Right forelimb (tissue), 1 donor: ENCODE data around the gene RPL27.
"Not testable (repeated sequence)": the region's sequence is repeated elsewhere in the genome, so short reads cannot be mapped to it uniquely, and the experiment has no call there.

Experiments
- DNase-seq: peaks from one replicate; pipeline ENCODE4 v3.0.0-alpha.2; 2018

RPL27 gene

GRCh38 chr17:42997390-42997983, 732 bp upstream of the RPL27 start:
- no peak for DNase-seq

DNA sequence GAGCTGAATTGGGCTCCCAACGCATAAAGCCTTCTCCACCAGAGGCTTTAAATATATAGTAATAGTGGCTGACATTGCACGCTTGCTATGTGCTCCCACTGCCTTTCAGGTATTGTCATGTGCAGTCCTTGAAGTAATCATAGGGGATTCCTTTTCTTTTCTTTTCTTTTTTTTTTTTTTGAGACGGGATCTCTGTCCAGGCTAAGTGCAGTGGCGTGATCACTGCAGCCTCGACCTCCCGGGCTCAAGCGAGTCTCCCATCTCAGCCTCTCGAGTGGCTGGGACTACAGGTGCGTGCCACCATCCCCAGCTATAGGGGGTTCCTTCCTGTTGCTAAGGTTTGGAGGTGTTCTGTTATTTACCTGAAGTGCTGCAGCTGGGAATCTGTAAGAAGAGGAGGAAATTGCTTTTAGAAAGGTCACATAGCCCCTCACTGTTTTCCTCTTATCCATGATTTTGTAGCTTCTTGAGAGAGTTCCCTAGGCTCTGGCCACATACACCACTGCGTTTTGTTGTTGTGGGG, 845 bp downstream of the RPL27 start:
- no peak for DNase-seq

GRCh38 chr17:43000894-43001293, 2.7 kb downstream of the RPL27 start:
- not testable (repeated sequence) for DNase-seq

- DNase-seq, result no peak
These were observed 5.4 kb downstream of the RPL27 start for GRCh38 chr17:43003542-43004172.

DNA sequence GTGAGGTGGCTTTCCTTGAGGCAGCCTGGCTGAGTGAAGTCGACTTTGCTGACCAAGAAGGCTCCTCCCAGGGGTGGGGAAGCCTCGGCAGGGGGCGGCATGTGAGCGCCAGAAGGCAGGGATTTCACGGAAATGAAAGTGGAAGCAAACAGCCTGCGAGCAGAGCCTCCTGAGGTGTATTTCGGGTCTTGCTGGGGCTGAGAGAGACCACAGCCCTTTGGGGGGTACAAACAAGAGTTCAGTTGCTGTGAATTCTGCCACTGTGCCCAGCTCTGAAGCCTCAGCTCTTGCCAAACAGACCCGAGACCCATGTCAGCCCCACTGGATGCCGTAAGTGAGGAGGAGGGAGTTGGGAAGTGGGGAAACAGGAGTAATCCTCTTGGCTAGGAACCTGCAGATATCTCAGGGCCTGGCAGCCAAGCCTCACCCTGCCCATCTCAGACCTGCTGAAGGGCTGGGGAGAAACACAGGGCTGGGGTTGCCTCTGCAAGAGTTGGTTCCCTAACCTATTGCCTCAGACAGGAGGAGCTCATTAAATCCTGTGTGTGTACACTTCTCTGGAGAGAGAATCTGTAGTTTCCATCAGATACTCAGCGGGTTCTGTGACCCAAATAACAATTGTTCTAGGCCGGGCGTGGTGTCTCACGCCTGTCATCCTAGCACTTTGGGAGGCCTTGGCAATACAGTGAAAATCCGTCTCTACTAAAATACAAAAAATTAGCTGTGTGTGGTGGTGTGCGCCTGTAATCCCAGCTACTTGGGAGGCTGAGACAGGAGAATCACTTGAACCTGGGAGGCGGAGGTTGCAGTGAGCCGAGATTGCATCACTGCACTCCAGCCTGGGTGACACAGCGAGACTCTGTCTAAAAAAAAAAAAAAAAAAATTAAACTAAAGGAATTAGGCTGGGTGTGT, 8.7 kb downstream of the RPL27 start, which contains the start of gene IFI35:
Gene IFI35, plus strand, starts transcription at position 146 of the 913 bp plus-strand sequence. Its CDS starts 164 bp downstream, at position 310.
- DNase-seq, result peak; percentile 86

GRCh38 chr17:43010667-43011308, 12.6 kb downstream of the RPL27 start:
- DNase-seq, result no peak

DNA sequence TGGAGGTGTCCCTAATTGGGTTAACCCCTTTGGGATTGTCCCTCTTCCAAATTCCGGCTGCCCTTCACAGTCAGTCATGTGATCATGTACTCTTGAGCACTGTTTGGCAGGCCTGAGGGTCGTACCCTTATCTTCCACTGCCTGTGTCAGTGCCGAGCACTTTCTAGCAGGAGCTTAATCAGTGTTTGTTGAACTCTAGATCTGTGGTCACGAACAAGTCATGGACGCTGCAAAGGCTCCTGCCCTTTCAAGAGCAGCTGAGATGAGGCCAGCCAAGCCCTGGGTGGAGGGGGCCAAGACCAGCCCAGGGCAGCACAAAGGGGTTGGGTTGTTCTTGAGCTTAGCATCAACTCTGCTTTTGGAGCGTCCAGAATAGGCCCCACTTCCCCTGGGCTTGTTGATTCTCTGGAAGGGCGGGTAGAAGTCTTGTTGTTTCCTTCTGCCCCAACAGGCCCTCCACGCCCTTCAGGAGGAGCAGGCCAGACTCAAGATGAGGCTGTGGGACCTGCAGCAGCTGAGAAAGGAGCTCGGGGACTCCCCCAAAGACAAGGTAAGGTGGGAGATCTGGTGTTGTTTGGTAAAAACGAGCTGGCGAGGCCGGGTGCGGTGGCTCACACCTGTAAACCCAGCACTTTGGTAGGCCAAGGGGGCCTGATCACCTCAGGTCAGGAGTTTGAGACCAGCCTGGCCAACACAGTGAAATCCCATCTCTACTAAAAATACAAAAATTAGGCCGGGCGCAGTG, 13.7 kb downstream of the RPL27 start:
- DNase-seq, result no peak

- no peak for DNase-seq
These were observed 15.1 kb downstream of the RPL27 start for GRCh38 chr17:43013296-43013695.

GRCh38 chr17:43014020-43014648, 15.9 kb downstream of the RPL27 start:
- DNase-seq, result no peak

DNA sequence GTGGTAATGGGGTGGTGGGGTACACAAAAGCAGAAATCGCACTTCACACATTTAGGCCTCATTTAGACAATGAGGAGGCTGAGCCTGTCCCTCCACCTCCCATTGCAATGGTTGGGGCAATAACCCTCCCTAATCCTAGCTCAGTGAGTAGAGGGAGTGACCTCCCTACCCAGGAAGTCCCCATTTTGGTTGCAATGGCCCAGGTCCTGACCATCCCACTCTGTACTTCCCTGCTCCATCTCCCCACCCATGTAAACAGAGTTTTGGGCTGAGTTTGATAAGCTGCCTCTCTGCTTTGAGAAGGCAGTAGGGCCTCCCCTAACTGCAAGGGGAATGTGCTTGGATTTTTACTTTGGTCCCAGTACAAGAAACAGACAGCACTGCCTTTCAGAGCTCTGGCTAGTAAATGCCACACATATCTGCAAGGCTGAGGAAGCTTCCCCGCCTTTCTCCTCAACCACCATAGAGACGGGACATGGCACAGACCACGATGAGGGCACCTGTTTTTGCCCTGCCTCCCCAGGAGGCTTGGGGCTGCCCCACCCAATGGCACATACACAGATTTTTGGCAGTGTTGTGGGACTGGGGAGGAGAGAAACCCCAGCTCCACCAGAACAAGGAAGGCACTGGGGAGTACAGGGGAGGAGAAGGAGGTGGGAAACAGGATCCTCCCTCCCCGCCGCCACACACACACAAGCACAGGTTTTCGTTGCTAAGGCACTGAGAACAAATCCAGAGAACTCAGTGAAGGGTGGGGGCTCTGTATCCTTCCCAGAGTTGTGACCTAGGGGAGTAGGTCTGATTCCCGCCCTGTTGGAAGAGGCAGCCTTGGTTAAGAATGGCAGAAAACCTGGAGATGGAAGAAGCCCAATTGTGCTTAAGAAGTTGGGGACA, 16.7 kb downstream of the RPL27 start:
- no peak for DNase-seq

DNA sequence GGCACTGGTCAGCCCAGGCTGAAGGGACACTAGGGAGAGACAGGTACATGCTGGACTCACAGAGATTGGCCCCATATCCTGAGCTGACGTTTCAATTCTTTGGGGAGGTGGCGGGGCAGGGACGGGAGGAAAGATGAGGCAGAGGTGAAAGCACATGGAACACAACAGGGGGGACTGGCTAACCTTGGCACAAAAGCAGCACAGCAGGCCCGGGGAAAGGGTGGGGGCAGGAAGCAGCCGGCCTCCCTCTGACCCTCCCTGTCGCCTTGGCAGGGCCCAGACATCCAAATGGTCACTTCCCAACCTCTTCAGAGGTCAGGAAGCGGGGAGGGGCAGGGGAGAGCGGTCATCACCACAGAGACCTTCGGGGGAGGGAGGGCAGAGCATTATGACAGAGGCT, 17.4 kb downstream of the RPL27 start:
- DNase-seq, result no peak

DNA sequence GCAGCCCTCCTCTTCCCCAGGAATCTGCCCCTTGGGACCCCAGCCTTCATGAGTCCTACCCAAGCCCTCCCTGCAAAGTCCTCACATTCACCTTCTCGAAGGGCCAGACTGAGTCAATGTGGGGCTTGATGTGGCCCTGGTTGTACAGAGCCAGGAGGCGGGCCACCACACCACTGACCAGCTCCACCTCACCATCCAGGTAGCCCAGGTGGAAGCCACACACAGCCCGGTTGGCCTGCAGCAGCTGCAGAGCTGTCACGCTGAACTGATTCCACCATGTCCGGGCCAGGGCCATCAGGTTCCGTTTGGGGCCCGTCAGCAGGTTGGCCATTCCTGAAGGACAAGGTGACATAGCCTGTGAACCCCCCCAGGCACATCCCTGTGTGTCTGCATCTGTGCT, 18.0 kb downstream of the RPL27 start:
- DNase-seq, result no peak

- DNase-seq, result no peak
These were observed 20.0 kb downstream of the RPL27 start for GRCh38 chr17:43018008-43018853.

GRCh38 chr17:43018932-43019331, 20.7 kb downstream of the RPL27 start:
- DNase-seq, result no peak

DNA sequence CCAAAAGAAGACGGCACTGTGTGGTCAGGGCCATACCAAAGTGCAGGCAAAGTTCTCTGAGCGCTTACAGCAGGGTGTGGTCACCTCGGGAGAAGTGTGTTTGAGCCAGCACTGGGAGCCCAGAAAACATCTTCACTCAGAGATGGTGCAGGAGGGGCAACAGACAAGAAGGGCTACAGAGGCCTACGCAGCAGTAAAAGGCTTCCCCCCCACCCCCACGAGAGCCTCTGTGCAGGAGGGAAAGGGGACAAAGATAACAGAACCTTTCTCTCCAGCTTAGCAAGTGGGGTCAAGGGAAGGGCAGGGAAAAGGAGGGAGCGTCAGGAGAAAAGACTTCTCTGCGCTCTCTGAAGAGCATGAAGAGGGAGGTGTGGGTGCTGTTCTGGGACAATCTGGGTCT, 21.2 kb downstream of the RPL27 start:
- no peak for DNase-seq

DNA sequence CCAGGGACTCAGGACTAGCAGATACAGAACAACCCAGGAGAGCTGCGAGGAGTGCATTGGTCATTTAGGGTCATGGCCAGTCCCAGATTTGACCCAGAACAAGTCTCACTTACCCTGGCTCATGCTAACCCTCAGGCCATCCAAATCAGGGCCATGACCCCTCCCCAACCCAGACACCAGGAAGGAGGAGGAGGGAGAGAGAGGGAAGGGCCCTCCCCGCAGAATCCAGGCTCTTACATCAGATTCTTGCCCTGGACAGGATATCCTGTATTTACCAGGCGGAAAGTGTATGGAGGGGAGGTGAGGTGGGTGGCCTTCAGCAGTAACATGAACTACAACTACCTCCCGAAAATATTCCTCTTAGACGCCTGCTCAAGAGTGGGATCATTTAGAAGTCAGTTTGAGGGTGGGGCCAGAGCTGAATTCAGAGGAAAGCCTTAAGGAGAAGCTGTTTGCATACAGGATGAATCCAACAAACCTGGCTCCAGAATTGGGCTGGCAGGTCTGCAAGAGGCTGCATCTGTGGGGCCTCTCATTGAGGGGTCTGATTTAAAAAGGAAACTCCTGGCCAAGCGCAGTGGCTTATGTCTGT, 21.9 kb downstream of the RPL27 start:
- no peak for DNase-seq

GRCh38 chr17:43020789-43021740, 22.8 kb downstream of the RPL27 start:
- DNase-seq, result peak; percentile 74
